ENCODE measurements around the gene GRIA3. TPM values are rescaled to one million over a fixed set of nuclear protein-coding genes. Genes with fewer than 3 reads are reported as not detected.

Gene GRIA3
- total RNA-seq, 1 donor from 2014 or later: not detected

DNA sequence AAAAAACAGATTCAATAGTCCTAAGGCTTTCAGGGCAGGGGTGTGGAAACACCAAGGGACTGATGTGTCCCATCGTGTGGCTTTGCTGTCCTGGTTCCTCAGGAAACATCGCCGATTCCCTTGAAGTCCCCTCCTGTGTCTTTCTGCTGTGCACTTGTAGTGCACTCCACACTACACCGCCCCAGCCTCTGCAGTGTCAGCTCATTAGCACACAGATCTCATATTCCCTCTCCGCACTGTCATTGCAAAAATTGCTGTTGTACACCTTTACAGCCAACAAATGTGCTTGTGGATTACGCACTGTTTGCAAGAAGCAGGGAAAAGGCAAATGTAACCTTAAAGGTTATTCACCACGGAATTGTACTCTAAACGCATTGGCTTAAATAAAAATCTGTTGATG, 5.3 kb downstream of the GRIA3 start:
- Mint-ChIP-seq H3K27me3 (peaks cover 11% of the 10 kb centered on the region), H3K4me1 (no peaks in the 10 kb centered on the region), H3K4me3 (no peak overlapping the region), H3K27ac (no peak overlapping the region), H3K36me3 (ENCODE audit: low read depth) (no peaks in the 10 kb centered on the region), H3K9me3 (no peaks in the 10 kb centered on the region)
- intact Hi-C loops (cut with micrococcal nuclease): no loop called here
- CTCF ChIA-PET: no interaction called here
- no peak for DNase-seq
- POLR2A ChIA-PET: no interaction called here
- ATAC-seq (ENCODE audit: low read depth): no peak
- TF ChIP-seq, protein P1, sequence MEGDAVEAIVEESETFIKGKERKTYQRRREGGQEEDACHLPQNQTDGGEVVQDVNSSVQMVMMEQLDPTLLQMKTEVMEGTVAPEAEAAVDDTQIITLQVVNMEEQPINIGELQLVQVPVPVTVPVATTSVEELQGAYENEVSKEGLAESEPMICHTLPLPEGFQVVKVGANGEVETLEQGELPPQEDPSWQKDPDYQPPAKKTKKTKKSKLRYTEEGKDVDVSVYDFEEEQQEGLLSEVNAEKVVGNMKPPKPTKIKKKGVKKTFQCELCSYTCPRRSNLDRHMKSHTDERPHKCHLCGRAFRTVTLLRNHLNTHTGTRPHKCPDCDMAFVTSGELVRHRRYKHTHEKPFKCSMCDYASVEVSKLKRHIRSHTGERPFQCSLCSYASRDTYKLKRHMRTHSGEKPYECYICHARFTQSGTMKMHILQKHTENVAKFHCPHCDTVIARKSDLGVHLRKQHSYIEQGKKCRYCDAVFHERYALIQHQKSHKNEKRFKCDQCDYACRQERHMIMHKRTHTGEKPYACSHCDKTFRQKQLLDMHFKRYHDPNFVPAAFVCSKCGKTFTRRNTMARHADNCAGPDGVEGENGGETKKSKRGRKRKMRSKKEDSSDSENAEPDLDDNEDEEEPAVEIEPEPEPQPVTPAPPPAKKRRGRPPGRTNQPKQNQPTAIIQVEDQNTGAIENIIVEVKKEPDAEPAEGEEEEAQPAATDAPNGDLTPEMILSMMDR (IDR thresholded peaks at IDR 0.05): no peak

DNA sequence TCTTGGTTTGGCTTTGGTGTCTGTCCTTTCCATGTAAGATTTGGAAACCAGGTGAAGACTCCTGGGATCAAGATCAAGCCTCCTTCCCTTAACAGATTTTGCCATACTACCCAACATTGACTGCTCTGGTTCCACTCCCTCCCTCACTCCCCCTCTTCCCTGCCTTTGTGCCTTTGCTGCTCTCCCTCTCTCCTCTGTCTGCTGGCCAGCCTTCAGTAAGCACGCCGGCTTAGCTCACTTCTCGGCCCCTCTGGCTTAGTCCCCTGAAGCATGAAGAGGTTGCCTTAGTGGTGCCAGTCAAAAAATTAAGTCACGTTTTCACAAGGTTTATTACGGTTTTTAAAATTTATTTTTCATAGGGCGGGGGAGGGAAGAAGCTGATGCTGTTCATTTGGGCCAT, 6.0 kb downstream of the GRIA3 start:
- CTCF ChIA-PET: no interaction called here
- intact Hi-C loops (cut with micrococcal nuclease): no loop called here
- Mint-ChIP-seq H3K27me3 (peaks cover 11% of the 10 kb centered on the region), H3K36me3 (ENCODE audit: low read depth) (no peaks in the 10 kb centered on the region), H3K27ac (no peak overlapping the region), H3K4me3 (no peak overlapping the region), H3K4me1 (no peaks in the 10 kb centered on the region), H3K9me3 (no peaks in the 10 kb centered on the region)
- POLR2A ChIA-PET: no interaction called here
- DNase-seq (no peak), ATAC-seq (ENCODE audit: low read depth) (no peak)
- TF ChIP-seq, protein P1 (IDR thresholded peaks at IDR 0.05): no peak

DNA sequence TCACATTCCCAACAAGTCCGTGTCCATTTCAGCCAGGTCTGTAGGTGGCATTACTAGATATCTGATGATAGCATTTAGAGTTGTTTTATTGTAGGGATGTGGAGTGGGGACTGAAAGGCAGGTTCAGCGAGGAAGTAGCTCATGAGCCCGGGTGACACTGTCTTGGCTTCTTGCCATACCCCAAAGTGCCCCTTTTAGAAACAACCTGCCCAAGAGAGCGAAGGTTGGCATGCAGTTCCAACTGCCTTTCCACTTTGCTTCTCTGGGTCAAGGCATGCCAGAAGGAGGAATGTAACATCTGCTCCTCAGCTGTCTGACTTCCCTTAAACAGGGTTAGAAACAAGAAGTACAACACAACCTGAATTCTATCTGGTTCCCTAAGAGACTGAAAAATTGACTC, 9.0 kb downstream of the GRIA3 start:
- Mint-ChIP-seq H3K27me3 (no peaks in the 10 kb centered on the region), H3K9me3 (no peaks in the 10 kb centered on the region), H3K4me3 (no peak overlapping the region), H3K4me1 (no peaks in the 10 kb centered on the region), H3K36me3 (ENCODE audit: low read depth) (no peaks in the 10 kb centered on the region), H3K27ac (no peak overlapping the region)
- ATAC-seq (ENCODE audit: low read depth): no peak
- POLR2A ChIA-PET: no interaction called here
- no peak for DNase-seq
- TF ChIP-seq, protein P1 (IDR thresholded peaks at IDR 0.05): no peak
- CTCF ChIA-PET: no interaction called here
- intact Hi-C loops (cut with micrococcal nuclease): no loop called here

DNA sequence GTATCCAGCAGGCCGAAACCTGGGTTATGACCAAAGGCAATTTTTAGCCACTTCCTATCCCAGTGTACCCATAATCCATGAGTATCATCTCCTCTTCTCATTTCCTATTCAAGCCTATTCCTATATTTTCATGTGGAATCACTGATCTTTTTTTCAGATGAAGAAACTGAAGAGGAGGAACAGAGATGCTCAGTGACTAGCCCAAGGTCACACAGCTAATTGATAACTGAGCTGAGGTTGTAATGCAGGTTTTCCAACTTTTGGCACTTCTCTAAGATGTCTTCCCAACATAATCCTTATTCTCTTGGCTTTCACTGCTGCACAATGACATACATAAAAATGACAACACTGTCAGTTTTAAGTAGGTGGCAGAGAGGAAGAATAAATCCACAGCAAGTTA, 15.3 kb downstream of the GRIA3 start:
- intact Hi-C loops (cut with micrococcal nuclease): no loop called here
- Mint-ChIP-seq H3K36me3 (ENCODE audit: low read depth) (no peaks in the 10 kb centered on the region), H3K27me3 (no peaks in the 10 kb centered on the region), H3K27ac (no peak overlapping the region), H3K9me3 (no peaks in the 10 kb centered on the region), H3K4me1 (no peaks in the 10 kb centered on the region), H3K4me3 (no peak overlapping the region)
- ChIA-PET CTCF (no interaction called here), POLR2A (no interaction called here)
- ATAC-seq (ENCODE audit: low read depth): no peak
- TF ChIP-seq, protein P1 (IDR thresholded peaks at IDR 0.05): no peak
- DNase-seq: no peak

- Mint-ChIP-seq H3K27me3 (no peaks in the 10 kb centered on the region), H3K4me1 (no peaks in the 10 kb centered on the region), H3K36me3 (ENCODE audit: low read depth) (no peaks in the 10 kb centered on the region), H3K27ac (no peak overlapping the region), H3K9me3 (no peaks in the 10 kb centered on the region), H3K4me3 (no peak overlapping the region)
- no peak for DNase-seq
- TF ChIP-seq, protein P1 (IDR thresholded peaks at IDR 0.05): no peak
- ChIA-PET CTCF (no interaction called here), POLR2A (no interaction called here)
- intact Hi-C loops (cut with micrococcal nuclease): no loop called here
- ATAC-seq (ENCODE audit: low read depth): no peak
These were observed 17.6 kb downstream of the GRIA3 start for GRCh38 chrX:123201720-123202119.
